GM19025 (cell line): ENCODE results near the gene KRT81.
"Not testable (repeated sequence)": the region's sequence is repeated elsewhere in the genome, so short reads cannot be mapped to it uniquely, and the experiment has no call there.

Experiments
- ATAC-seq: cut with Tn5 transposase; IDR thresholded peaks from one replicate; pipeline ENCODE4 v1.9.1; 2021; ENCODE audit warnings: mild to moderate bottlenecking, low read depth, moderate library complexity; ENCODE audit not compliant: unreplicated experiment

The KRT81 gene

DNA sequence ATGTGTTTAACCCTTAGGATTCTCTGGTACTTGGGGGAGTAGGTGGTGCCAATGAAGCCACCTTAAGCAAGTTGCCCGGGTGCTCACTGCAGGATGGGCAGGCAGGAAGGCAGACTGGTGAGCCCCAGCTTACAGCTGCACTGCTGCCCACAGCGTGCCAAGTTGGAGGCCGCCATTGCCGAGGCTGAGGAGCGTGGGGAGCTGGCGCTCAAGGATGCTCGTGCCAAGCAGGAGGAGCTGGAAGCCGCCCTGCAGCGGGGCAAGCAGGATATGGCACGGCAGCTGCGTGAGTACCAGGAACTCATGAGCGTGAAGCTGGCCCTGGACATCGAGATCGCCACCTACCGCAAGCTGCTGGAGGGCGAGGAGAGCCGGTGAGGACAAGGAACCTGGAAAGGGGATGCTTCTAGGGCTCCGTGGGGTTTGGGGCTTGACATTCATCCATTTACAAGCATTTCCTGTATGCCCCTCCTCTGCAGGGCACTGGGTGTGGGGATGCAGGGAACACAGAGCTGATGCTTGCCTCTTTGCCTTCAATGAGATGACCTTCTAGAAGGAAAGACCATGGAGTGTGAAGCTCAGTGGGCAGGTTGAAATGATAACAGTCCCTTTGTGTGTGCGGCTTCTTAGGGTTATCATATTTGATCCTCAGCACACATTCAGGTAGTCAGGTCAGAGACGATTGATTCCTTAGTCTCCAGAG is 45.9 kb downstream of the KRT81 start:
- no peak for ATAC-seq

DNA sequence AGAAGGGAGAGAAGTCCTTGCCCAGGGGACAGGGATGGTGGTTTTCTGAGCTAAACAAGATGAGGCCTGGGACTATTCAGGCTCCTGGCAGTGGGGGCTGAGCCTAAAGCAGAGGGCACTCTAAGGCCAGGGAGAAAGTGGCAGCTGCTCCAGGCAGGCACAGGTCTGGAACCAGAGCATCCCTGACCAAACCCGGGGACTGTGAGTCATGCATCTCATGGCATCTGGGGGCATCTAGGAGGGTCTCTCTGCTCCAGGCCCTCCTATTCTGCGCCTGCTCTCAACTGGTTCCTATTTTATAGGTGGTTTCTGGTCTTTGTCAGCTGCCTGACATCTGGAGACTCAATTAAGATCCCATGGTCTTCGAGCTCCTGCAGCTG is 46.7 kb downstream of the KRT81 start:
- ATAC-seq, result no peak

DNA sequence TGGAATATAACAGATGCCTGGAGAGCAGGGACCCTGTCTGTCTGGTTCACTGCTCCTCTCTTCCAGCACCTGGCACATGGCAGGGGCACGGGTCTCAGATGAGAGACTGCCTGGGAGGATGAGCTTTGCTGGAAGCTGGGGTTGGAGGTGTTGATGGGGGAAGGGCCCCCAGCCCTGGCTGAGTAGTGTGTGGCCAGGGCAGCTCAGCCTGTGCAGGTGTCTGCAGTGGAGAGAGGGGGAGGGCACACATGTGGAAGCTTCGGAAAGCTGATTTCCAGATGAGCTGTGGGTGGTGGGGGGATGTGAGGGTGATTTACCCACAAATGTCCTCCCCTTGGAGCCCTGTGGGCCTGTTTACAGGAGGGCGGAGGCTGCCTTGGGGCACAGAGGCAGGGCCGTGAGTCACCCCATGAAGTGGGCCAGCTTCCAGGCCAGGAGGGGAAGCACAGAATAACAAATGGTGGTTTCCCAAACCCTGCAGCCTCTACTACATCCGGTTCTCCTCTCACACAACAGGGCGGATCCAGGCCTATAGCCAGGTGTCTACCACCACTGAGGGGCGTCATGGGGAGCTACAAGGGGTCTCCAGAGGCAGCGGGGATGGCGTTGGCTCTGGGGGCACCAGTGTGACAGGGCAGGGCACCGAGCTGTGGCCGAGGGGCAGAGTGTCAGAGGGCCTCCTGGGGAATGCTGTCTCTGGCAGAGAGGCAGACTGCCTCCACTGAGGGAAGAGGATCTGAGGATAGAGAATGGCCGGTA is 47.3 kb downstream of the KRT81 start:
- ATAC-seq, result peak; percentile 93

DNA sequence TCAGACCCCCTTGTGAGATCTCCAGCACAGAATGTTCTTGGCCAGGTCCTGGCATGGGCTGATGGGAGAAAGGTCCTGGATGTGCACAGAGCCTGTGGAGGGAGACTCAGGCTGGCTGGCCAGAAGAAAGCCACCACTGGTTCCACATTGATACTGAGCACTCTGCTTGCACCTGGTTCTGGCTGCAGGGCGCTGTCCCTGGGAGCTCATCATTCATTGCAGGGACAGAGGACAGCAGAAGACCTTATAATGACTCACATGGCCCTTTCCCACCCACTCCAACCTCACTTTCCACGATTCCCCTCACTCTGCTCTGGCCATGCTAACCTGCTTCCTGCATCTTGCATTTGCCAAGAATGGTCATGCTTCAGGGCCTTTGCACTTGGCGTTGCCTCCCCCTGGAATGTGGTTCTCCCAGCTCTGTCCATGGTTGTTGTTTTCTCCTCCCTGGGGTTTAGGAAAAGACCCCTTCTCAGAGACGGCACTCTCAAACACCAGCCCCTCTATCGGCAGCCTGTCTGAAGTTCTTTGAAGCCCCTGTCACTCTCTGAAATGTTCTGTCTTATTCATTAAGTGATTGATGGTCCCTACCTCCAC is 48.0 kb downstream of the KRT81 start:
- ATAC-seq, result no peak

DNA sequence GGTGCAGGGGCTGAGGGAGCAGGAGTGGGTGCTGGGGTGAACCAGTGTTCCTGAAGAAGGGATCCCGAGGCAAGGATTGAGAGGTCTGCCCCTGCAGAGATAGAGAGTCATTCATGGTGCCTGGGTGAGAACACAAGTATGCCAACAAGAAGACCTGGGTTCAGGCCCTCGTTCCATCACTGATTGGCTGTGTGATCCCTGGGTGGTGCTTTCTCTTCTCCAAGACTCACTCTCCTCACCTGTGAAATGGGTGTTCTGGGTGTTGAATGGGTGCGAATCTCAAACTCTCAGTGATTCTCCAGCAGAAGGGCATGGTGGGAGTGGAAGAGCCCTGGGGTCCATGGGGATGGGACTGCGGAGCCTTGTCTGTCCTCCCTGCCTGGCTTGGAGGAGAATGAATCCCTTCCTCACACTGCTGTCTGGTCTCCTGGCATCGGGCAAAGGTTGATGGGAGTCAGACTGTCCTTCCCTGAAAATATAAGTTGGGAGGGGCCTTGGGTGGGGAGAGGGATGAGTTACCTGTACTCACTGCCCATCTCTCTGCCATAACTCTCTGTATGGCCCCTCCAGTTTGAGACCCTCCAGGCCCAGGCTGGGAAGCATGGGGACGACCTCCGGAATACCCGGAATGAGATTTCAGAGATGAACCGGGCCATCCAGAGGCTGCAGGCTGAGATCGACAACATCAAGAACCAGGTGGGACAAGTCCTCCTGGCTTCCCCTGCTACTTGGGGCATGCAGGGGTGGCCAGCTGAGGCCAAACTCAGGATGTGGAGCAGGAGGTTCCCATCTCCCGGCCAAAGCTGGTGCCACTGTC is 48.7 kb downstream of the KRT81 start:
- no peak for ATAC-seq

DNA sequence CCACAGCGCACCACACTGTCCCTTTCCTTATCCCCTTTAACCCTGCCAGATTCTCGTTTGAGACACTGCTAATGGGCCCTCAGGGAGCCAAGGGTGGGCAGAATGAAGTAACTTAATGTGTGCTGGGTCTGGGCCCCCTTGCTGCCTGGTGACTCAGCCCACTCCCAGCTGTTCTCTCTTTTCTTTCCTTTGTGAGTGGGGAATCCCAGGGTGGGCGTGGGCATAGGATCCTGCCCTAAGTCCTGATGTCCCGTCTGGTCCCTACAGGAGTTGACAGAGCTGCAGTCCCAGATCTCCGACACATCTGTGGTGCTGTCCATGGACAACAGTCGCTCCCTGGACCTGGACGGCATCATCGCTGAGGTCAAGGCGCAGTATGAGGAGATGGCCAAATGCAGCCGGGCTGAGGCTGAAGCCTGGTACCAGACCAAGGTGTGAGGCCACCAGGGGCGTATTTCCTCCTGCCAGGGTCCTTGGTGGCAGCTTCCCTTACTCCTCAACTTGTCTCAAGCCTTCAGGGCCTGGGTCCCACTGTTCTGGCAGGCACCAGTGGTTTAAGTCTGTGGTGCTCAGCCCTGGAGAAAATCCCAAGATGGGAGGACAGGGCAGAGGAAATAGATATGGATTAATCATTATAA is 50.0 kb downstream of the KRT81 start:
- ATAC-seq, result no peak

DNA sequence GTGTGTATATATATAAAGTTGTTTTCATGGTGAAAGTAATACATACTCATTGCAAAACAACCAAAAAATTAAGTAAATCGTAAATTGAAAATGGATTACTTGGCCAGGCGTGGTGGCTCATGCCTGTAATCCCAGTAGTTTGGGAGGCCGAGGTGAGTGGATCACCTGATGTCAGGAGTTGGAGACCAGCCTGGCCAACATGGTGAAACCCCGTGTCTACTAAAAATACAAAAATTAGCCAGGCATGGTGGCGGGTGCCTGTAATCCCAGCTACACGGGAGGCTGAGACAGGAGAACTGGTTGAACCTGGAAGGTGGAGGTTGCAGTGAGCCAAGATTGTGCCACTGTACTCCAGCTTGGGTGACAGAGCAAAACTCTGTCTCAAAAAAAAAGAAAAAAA is 51.1 kb downstream of the KRT81 start:
- ATAC-seq, result not testable (repeated sequence)

DNA sequence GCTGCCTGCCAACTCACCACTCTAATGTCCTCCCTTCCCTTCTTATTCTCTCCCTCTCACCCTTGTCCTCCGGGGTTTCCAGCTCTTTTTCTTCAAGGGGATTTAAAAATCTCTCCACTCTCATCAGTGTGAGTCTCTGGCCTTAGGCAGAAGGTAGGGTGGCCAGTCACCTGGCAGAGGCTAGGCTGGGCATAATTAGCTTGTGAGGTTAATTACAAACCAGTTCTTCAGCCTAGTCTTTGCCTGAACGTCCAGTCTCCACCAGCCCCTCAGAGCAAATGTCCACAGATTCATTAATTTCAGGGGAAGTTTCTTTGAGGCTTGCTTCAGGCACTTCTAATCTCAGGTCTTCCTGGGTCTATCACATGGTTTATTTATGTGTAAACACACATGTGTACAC is 51.6 kb downstream of the KRT81 start:
- ATAC-seq, result no peak

DNA sequence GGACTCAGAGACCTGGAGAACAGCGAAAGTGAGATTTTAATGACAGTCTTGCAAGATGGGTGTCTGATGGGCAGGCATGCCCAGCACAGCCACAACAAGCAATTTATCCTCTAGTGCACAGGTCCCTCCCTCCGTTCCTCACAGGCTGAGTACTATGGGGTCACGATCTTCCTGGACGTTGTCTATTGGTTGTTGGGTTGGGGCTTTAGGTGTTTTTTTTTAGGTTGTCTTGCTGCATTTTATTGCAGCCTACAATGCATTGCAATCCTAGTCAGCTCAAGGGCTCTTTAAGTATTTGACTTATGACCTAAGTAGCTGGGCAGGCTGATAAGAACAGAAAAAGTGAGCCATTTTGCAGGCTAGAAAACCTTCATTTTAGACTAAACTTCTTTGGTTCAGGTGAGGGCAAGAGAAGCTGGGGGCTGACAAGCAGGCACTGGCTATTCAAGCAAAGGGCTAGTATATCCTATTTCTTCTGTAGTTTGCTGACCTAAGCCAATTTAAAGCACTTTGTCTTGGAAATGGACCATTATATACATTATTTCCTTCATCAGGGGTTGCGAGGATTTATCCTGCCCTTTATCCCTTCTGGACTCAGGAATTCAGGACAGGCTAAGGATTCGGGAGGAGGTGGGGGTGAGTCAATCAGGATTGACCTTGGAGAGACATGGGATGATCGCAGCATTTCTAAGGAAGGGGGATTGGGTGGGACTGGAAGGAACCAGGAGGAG is 52.3 kb downstream of the KRT81 start:
- no peak for ATAC-seq

DNA sequence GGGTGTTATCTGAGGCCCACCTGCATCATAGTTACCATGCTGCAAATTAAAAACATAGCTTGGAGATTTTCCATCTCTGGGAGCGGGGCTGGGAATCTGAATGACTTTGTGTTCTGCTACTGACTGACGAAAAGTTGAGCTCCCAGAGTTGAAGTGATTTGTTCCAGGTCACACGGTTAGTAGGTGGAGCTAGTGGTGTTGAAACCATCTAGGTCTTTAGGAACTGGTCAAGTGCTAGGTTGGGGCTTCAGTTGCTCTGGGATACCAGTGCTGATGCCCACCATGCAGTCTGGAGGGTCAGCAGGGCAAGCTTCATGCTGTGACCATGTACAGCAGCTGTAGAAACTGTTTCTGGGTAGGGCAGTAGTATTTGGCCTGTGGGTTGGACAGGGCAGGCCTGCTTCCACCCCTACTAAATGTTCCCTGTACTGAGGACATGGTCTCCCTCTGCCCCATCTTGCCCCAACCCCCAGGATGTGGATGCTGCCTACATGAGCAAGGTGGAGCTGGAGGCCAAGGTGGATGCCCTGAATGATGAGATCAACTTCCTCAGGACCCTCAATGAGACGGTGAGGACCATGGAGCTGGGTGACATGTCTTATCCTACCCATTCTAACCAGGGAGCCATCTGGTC is 53.0 kb downstream of the KRT81 start:
- ATAC-seq, result no peak

DNA sequence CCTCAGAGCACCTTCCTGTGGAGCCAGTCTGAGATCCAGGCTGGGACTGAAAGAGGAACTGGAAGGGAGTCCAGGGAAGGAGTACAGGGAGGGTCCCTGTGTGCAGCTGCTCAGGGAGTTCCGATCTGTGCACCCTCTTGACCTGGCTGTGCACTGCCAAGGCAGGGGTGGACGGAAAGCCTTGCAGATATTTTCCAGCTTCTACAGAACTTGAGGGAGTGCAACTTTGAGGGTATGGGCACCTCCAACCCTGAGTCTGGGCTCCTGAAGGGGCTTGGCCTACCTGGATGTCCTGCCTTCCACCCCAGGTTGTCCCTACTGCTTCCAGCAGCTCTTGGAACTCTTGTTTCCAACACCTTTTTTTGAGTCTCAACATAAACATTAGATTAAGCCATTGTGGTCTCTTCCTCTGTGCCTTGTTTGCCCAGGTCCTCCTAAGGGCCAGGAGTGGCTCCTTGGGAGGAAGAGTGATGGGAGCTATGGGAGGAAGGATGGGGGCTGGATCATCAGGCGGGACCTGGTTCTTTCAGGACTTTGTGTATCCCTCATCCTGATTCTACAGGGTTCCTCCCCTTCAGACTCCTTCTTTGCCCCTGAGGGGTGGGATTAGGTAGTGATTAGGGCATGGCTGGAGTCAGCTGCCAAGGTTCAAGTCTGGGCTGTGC is 54.8 kb downstream of the KRT81 start:
- ATAC-seq, result no peak
